Immature natural killer cell (primary cell): ENCODE results near the gene TMEM121. TPM values are rescaled to one million over a fixed set of nuclear protein-coding genes. Genes with fewer than 3 reads are reported as not detected.
"Not testable (repeated sequence)": the region's sequence is repeated elsewhere in the genome, so short reads cannot be mapped to it uniquely, and the experiment has no call there.

Experiments used
- DNase-seq, 3 donors: peaks; one replicate each; pipeline ENCODE4 v3.0.0; 2022; ENCODE audit warnings: mixed read lengths in 1 of 3
- H3K27ac Mint-ChIP-seq, 6 donors: one replicate each; pipeline ENCODE4 v1.8.0; 2020; ENCODE audit warnings: mixed read lengths in 6 of 6, mild to moderate bottlenecking in 5 of 6, inconsistent platforms in 4 of 6, moderate library complexity in 3 of 6
- H3K27me3 Mint-ChIP-seq, 3 donors: one replicate each; pipeline ENCODE4 v1.8.0; 2020 to 2021; ENCODE audit warnings: low read depth in 3 of 3, mild to moderate bottlenecking in 3 of 3, mixed read lengths in 3 of 3, moderate library complexity in 3 of 3, inconsistent platforms in 1 of 3
- H3K36me3 Mint-ChIP-seq, 3 donors: one replicate each; pipeline ENCODE4 v1.8.0; 2020; ENCODE audit warnings: mixed read lengths in 3 of 3, inconsistent platforms in 2 of 3, mild to moderate bottlenecking in 2 of 3
- H3K4me1 Mint-ChIP-seq, 2 donors: one replicate each; pipeline ENCODE4 v1.8.0; 2020; ENCODE audit warnings: inconsistent platforms in 2 of 2, mild to moderate bottlenecking in 2 of 2, mixed read lengths in 2 of 2, moderate library complexity in 1 of 2
- H3K4me3 Mint-ChIP-seq, 5 donors: one replicate each; pipeline ENCODE4 v1.8.0; 2020; ENCODE audit warnings: mild to moderate bottlenecking in 5 of 5, mixed read lengths in 5 of 5, inconsistent platforms in 3 of 5, moderate library complexity in 3 of 5
- H3K9me3 Mint-ChIP-seq, 6 donors: one replicate each; pipeline ENCODE4 v1.8.0; 2020; ENCODE audit warnings: mild to moderate bottlenecking in 6 of 6, mixed read lengths in 6 of 6, inconsistent platforms in 4 of 6, moderate library complexity in 3 of 6
- polyA plus RNA-seq, 3 donors: library from polyadenylated mRNA; unstranded; fragments of 300-500 nt; fragmentation: Illumina TruSeq; gene quantifications; one replicate each; pipeline ENCODE4 v1.2.3, GENCODE V29; 2021

The TMEM121 gene
- polyA plus RNA-seq, 3 donors from 2014 or later = 1.1 to 1.4 TPM; not detected in 1

DNA sequence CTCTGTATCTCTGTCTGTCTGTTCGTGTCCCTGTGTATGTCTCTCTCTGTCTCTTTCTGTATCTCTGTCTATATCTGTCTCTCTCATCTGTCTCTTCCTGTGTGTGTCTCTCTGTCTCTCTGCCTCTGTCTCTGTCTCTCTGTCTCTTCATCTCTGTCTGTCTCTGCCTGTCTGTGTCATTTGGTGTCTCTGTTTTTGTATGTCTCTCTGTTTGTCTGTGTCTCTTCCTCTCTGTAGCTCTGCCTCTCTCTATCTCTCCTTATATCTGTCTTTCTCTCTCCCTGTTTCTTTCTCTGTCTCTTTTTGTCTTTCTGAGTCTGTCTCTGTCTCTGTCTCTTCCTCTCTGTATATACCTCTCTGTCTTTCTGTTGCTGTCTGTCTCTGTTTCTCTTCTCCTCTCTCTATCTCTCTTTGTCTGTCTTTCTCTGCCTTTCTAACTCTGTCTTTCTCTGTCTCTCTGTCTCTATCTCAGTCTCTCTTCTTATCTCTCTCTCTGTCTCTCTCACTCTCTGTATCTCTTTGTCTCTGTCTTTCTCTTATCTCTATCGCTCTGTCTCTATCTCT is 50.2 kb downstream of the TMEM121 start:
- no peak for DNase-seq
- H3K36me3 Mint-ChIP-seq = peaks cover 0 to 5% (median 0%) of the 10 kb centered on the region in 3 donors
- H3K27ac Mint-ChIP-seq = no peak overlapping the region
- H3K4me1 Mint-ChIP-seq = no peaks in the 10 kb centered on the region
- H3K9me3 Mint-ChIP-seq = no peaks in the 10 kb centered on the region
- H3K4me3 Mint-ChIP-seq = no peak overlapping the region
- H3K27me3 Mint-ChIP-seq = no peaks in the 10 kb centered on the region

DNA sequence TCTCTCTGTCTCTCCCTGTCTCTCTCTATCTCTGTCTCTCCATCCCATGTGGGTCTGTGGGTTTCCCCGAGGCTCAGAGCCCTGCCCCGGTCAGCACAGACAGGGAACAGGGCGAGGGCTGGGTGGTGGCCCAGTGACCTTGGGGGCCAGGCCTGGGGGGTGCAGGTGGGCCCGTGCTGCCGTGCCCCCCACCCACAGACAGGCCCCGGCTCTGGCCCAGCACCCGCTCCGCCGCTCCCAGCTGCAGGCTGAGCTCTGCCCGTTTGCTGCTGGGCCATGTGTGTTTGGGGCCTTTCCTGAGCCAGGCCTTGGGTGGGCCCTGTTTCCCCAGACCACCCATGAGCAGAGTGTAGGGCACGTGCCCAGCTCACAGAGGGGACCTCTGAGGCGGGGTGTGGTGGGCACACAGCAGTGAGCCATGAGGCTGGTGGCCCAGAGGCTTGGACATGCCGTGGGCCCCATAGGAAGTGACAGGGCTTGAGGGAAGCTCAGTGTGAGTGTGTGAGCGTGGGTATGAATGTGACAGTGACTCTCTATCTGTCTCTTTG is 51.0 kb downstream of the TMEM121 start:
- H3K4me3 Mint-ChIP-seq = no peak overlapping the region
- H3K4me1 Mint-ChIP-seq = no peaks in the 10 kb centered on the region
- no peaks in the 10 kb centered on the region for H3K27me3 Mint-ChIP-seq
- no peaks in the 10 kb centered on the region for H3K9me3 Mint-ChIP-seq
- no peak for DNase-seq
- no peak overlapping the region for H3K27ac Mint-ChIP-seq
- peaks cover 0 to 5% (median 0%) of the 10 kb centered on the region in 3 donors for H3K36me3 Mint-ChIP-seq

DNA sequence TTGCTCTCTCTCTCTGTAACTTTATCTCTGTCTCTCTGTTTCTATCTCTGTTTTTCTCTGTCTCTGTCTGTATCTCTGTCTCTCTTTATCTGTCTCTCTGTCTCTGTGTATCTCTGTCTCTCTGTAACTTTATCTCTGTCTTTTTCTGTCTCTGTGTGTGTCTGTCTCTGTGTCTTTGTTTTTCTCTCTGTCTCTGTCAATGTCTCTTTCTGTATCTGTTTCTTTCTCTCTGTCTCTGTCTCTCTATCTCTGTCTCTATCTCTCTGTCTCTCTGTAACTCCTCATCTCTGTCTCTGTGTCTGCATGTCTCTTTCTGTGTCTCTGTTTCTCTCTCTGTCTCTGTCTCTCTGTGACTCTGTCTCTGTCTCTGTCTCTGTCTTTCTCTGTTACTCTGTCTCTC is 51.7 kb downstream of the TMEM121 start:
- Mint-ChIP-seq H3K9me3 (no peaks in the 10 kb centered on the region), H3K27me3 (peaks cover 0 to 1% (median 0%) of the 10 kb centered on the region in 3 donors), H3K4me1 (no peaks in the 10 kb centered on the region), H3K36me3 (peaks cover 0 to 5% (median 0%) of the 10 kb centered on the region in 3 donors), H3K4me3 (no peak overlapping the region), H3K27ac (peak overlapping the region in 1 of 6 donors; percentile 42)
- no peak for DNase-seq

DNA sequence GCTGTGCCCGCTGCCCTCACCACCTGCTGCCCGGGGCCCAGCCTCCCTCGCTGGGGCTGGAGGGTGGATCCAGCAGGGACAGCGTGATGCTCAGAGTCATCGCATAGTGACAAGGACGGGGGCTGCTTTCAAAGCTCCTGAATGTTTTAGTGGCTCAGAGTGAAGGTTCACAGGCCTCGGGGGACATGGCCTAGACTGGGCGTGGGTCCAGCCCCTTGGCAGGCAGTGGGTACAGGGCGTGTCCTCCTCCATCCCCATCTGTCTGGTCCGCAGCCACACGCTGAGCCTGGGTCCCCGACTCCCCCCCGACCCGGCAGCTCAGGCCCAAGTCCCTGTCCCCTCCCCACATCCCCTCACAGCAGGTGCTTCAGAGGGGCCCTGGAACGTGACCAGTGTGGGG is 52.8 kb downstream of the TMEM121 start:
- not testable (repeated sequence) for H3K9me3 Mint-ChIP-seq, H3K27ac Mint-ChIP-seq, H3K4me1 Mint-ChIP-seq, H3K27me3 Mint-ChIP-seq, H3K4me3 Mint-ChIP-seq, H3K36me3 Mint-ChIP-seq, DNase-seq

Other genes starting within 250 kb of the TMEM121 start
- gene BRF1, start 225.6 kb upstream of the TMEM121 start, polyA plus RNA-seq = 10 to 100 TPM in 1 of 3 donors, 1 to 10 TPM in 2; 2.9 to 11.0 (median 8.0) TPM
- 1 to 10 TPM; 2.0 to 3.3 (median 2.7) TPM for gene PACS2, start 211.8 kb upstream of the TMEM121 start, polyA plus RNA-seq
- 1 to 10 TPM in 1 of 3 donors, under 1 TPM in 2; 0.52 to 1.0 (median 0.79) TPM for gene TEX22, start 128.0 kb upstream of the TMEM121 start, polyA plus RNA-seq
- gene MTA1, start 106.8 kb upstream of the TMEM121 start, polyA plus RNA-seq = 1 to 10 TPM in 2 of 3 donors, under 1 TPM in 1; 0.82 to 3.0 (median 2.8) TPM
- gene CRIP2, start 51.8 kb upstream of the TMEM121 start, polyA plus RNA-seq = 10 to 100 TPM in 2 of 3 donors, 1 to 10 TPM in 1; 5.7 to 30.2 (median 18.1) TPM
- 1,000 to 10,000 TPM in 1 of 3 donors, 100 to 1,000 TPM in 2; 921 to 1,915 (median 940) TPM for gene CRIP1, start 39.7 kb upstream of the TMEM121 start, polyA plus RNA-seq
- gene TEDC1, start 35.3 kb upstream of the TMEM121 start, polyA plus RNA-seq = 10 to 100 TPM; 11.4 to 20.3 (median 15.9) TPM